IMR-90 (cell line): ENCODE data around the gene ST3GAL4. TPM values are rescaled to one million over a fixed set of nuclear protein-coding genes. Genes with fewer than 3 reads are reported as not detected.

Experiments used
- ATAC-seq: fragments of 200-7000 bp; cut with Tn5 transposase; 2 replicates; pipeline ENCODE4 v1.9.1; 2020; ENCODE audit warnings: low read depth, mild to moderate bottlenecking, moderate library complexity
- BruUV-seq: library from RNA; stranded (reverse); fragments of 400-500 nt; replicated peaks from 2 replicates; lab custom pipeline; 2021; lab: Mats Ljungman, UMichigan
- CTCF ChIA-PET: fragments of 300-600 bp; formaldehyde crosslinking; extraction: SDS; loops from one replicate; lab custom pipeline; 2021; ENCODE audit warnings: antibody characterized with exemption; lab: Yijun Ruan, JAX
- POLR2A ChIA-PET: fragments of 300-600 bp; sonication (Branson Sonifier 250); formaldehyde crosslinking; loops from one replicate; lab custom pipeline; 2022; ENCODE audit warnings: antibody characterized with exemption; ENCODE audit not compliant: unreplicated experiment; lab: Charles Lee
- DNase-seq: peaks from one replicate; pipeline ENCODE4 v3.0.0; 2013
- H2AFZ ChIP-seq: replicated peaks from 2 replicates; pipeline ENCODE3; 2013; ENCODE audit warnings: low read length, mild to moderate bottlenecking; ENCODE audit not compliant: poor library complexity
- H2AK5ac ChIP-seq: 2 replicates; pipeline ENCODE4 v1.6.1; 2013; ENCODE audit warnings: low read depth, low read length, inconsistent platforms
- H2AK9ac ChIP-seq: replicated peaks from 2 replicates; pipeline ENCODE3; 2013; ENCODE audit warnings: mild to moderate bottlenecking, low read depth, low read length, moderate library complexity; ENCODE audit not compliant: poor library complexity
- H2BK120ac ChIP-seq: 2 replicates; pipeline ENCODE4 v1.6.1; 2013; ENCODE audit warnings: low read depth, low read length, inconsistent platforms
- H2BK15ac ChIP-seq: 3 replicates; pipeline ENCODE4 v1.6.1; 2013; ENCODE audit warnings: low read depth, low read length, inconsistent platforms
- H2BK20ac ChIP-seq: 2 replicates; pipeline ENCODE4 v1.6.1; 2013; ENCODE audit warnings: low read depth, mild to moderate bottlenecking, inconsistent platforms, low read length, moderate library complexity
- H2BK5ac ChIP-seq: 2 replicates; pipeline ENCODE4 v1.6.1; 2013; ENCODE audit warnings: mild to moderate bottlenecking, low read depth, low read length, inconsistent platforms; ENCODE audit not compliant: poor library complexity, severe bottlenecking
- H3K14ac ChIP-seq: replicated peaks from 2 replicates; pipeline ENCODE4 v1.6.1; 2013; ENCODE audit warnings: low read depth, low read length, inconsistent platforms
- H3K18ac ChIP-seq: 2 replicates; pipeline ENCODE4 v1.6.1; 2013; ENCODE audit warnings: low read depth, low read length, control low read depth
- H3K23ac ChIP-seq: 2 replicates; pipeline ENCODE4 v1.6.1; 2013; ENCODE audit warnings: low read depth, low read length, inconsistent platforms
- H3K27ac ChIP-seq: 2 replicates; pipeline ENCODE4 v1.5.1; 2013; ENCODE audit warnings: mild to moderate bottlenecking, control low read depth, low read length; ENCODE audit not compliant: insufficient read depth
- H3K27me3 ChIP-seq: 2 replicates; pipeline ENCODE4 v1.6.1; 2013; ENCODE audit warnings: low read length; ENCODE audit not compliant: control insufficient read depth, insufficient read depth
- H3K36me3 ChIP-seq: 2 replicates; pipeline ENCODE4 v1.6.1; 2013; ENCODE audit warnings: low read length, mixed read lengths; ENCODE audit not compliant: control insufficient read depth, insufficient read depth
- H3K4ac ChIP-seq: 2 replicates; pipeline ENCODE4 v1.6.1; 2013; ENCODE audit warnings: low read depth, low read length, inconsistent platforms
- H3K4me1 ChIP-seq: 2 replicates; pipeline ENCODE4 v1.6.1; 2013; ENCODE audit warnings: low read length, mixed read lengths; ENCODE audit not compliant: control insufficient read depth, insufficient read depth
- H3K4me2 ChIP-seq: 2 replicates; pipeline ENCODE4 v1.6.1; 2013; ENCODE audit warnings: low read depth, mild to moderate bottlenecking, control low read depth, low read length, moderate library complexity
- H3K4me3 ChIP-seq: 2 replicates; pipeline ENCODE4 v1.5.1; 2013; ENCODE audit warnings: low read depth, mild to moderate bottlenecking, control low read depth, low read length, moderate library complexity; ENCODE audit not compliant: insufficient read depth
- H3K56ac ChIP-seq: 2 replicates; pipeline ENCODE4 v1.6.1; 2013; ENCODE audit warnings: low read length, inconsistent platforms; ENCODE audit not compliant: insufficient read depth; ENCODE audit errors: extremely low read depth
- H3K79me1 ChIP-seq, 2 experiments: 2 replicates each; pipeline ENCODE4 v1.6.1; 2013; ENCODE audit warnings: low read length in 2 of 2, inconsistent platforms in 1 of 2, low read depth in 1 of 2
- H3K9ac ChIP-seq: 2 replicates; pipeline ENCODE4 v1.6.1; 2013; ENCODE audit warnings: low read depth, low read length, control low read depth
- H3K9me1 ChIP-seq: 2 replicates; pipeline ENCODE4 v1.6.1; 2013; ENCODE audit warnings: low read length, inconsistent platforms; ENCODE audit not compliant: insufficient read depth
- H3K9me3 ChIP-seq: 2 replicates; pipeline ENCODE4 v1.6.1; 2013; ENCODE audit warnings: low read length; ENCODE audit not compliant: control insufficient read depth, insufficient read depth
- H4K20me1 ChIP-seq: 2 replicates; pipeline ENCODE4 v1.6.1; 2013; ENCODE audit warnings: low read length, inconsistent platforms; ENCODE audit not compliant: insufficient read depth
- H4K5ac ChIP-seq: 2 replicates; pipeline ENCODE4 v1.6.1; 2013; ENCODE audit warnings: mild to moderate bottlenecking, low read depth, low read length, control low read depth
- H4K8ac ChIP-seq, 2 experiments: 2 replicates each; pipeline ENCODE4 v1.6.1; 2013; ENCODE audit warnings: low read depth in 2 of 2, low read length in 2 of 2, control low read depth in 1 of 2, inconsistent platforms in 1 of 2
- H4K91ac ChIP-seq: 2 replicates; pipeline ENCODE4 v1.6.1; 2013; ENCODE audit warnings: low read depth, low read length, inconsistent platforms; ENCODE audit not compliant: insufficient read depth
- CHD1 ChIP-seq: IDR thresholded peaks from 2 replicates; pipeline ENCODE4 v1.6.1; 2012; ENCODE audit warnings: low read depth, low read length, improper control_type of control experiment
- CTCF ChIP-seq: conservative IDR thresholded peaks from 2 replicates; pipeline ENCODE4 v1.5.1; 2012; ENCODE audit warnings: mild to moderate bottlenecking, low read depth, low read length, improper control_type of control experiment
- ELK1 ChIP-seq: fragments of 150-350 bp; IDR thresholded peaks from 2 replicates; pipeline ENCODE4 v1.6.1; 2016; ENCODE audit warnings: low read depth, mild to moderate bottlenecking, low read length, moderate library complexity, borderline replicate concordance
- NFE2L2 ChIP-seq: fragments of 150-350 bp; IDR thresholded peaks from 2 replicates; pipeline ENCODE4 v1.6.1; 2016; ENCODE audit warnings: low read depth, mild to moderate bottlenecking, low read length
- WGBS, 2 experiments: methylation state at CpG; one replicate each; pipeline versions ENCODE4 v1.1.5 to v1.1.7; 2013; ENCODE audit warnings: missing lambda C conversion rate in 2 of 2; ENCODE audit not compliant: insufficient read length in 1 of 2; ENCODE audit errors: extremely low coverage in 2 of 2; 5-methylcytosine and 5-hydroxymethylcytosine counted together
- dilution Hi-C: fragments of 300-500 bp; cut with HindIII; formaldehyde crosslinking; loops from one replicate; pipeline ENCODE4 v1.14.3; 2018; ENCODE audit warnings: low sequenced_read_pairs; ENCODE audit not compliant: unreplicated experiment
- in situ Hi-C: fragments of 300-500 bp; cut with MboI; formaldehyde crosslinking; loops from 3 replicates; pipeline ENCODE4 v1.14.3; 2019; ENCODE audit warnings: low sequenced_read_pairs, inconsistent platforms, mixed read lengths
- intact Hi-C: fragments of 100-400 bp; cut with micrococcal nuclease; formaldehyde crosslinking; loops from 2 replicates; pipeline ENCODE4 v1.10.0; 2022
- polyA plus RNA-seq, 3 experiments: library from polyadenylated mRNA; depleted of rRNA; stranded (reverse); fragments of >200 nt; gene quantifications; 2 replicates each; pipeline ENCODE4 v1.2.3, GENCODE V29; 2012; ENCODE audit warnings: low replicate concordance in 1 of 3
- total RNA-seq: library from RNA; depleted of rRNA; stranded (reverse); fragments of >200 nt; gene quantifications from 2 replicates; pipeline ENCODE4 v1.2.3, GENCODE V29; 2012

ST3GAL4 gene
- total and polyA plus RNA-seq, 2 of the 4 experiments (the other 2 are of a cell fraction), result 17.0 to 19.7 TPM

- no peak for DNase-seq
- Histone ChIP-seq H2BK120ac (no peak overlapping the region), H3K14ac (no peak overlapping the region)
Observed at GRCh38 chr11:126408496-126408895, 53.0 kb downstream of the ST3GAL4 start.

More at GRCh38 chr11:126408496-126408895, 53.0 kb downstream of the ST3GAL4 start:
- dilution Hi-C loops (no loop called here), in situ Hi-C loops (no loop called here), intact Hi-C loops (no loop called here)
- WGBS, 2 experiments, result 80% methylated on average over 1 of the region's 12 CpGs; no CpG with 5 or more reads in 1 of the 2 experiments
- BruUV-seq, result no TSS peak
- no peak overlapping the region for H2AK5ac ChIP-seq
- peaks cover 14% of the 10 kb centered on the region; the same call in 1 of the 2 replicates for H3K36me3 ChIP-seq
- H2AFZ ChIP-seq, result no peak overlapping the region
- H2BK15ac ChIP-seq, result no peak overlapping the region
- H3K18ac ChIP-seq, result no peak overlapping the region
- H2AK9ac ChIP-seq, result no peak overlapping the region
- H4K20me1 ChIP-seq, result no peaks in the 10 kb centered on the region; the same call in 1 of the 2 replicates
- H2BK5ac ChIP-seq, result no peak overlapping the region
- H4K91ac ChIP-seq, result no peak overlapping the region
- H3K79me1 ChIP-seq, result no peaks in the 10 kb centered on the region; a peak in 1 of 4 replicates
- H3K4me3 ChIP-seq, result no peak overlapping the region
- no peak overlapping the region for H3K27ac ChIP-seq
- H3K4me1 ChIP-seq, result peaks cover 6% of the 10 kb centered on the region; the same call in 1 of the 2 replicates
- no peak overlapping the region for H4K5ac ChIP-seq
- no peak for ATAC-seq
- H3K9me3 ChIP-seq, result no peaks in the 10 kb centered on the region
- peaks cover 15% of the 10 kb centered on the region for H3K9me1 ChIP-seq
- no peak overlapping the region for H3K9ac ChIP-seq
- no peak overlapping the region for H3K23ac ChIP-seq
- H3K4ac ChIP-seq, result no peak overlapping the region
- CTCF ChIA-PET, result no interaction called here
- no peak overlapping the region for H3K56ac ChIP-seq
- H3K27me3 ChIP-seq, result no peaks in the 10 kb centered on the region
- POLR2A ChIA-PET, result no interaction called here
- no peak overlapping the region for H2BK20ac ChIP-seq
- TF ChIP-seq CHD1, result no peak
- no peak for TF ChIP-seq ELK1
- no peak for TF ChIP-seq NFE2L2
- TF ChIP-seq CTCF, result no peak
- H3K4me2 ChIP-seq, result no peak overlapping the region
- H4K8ac ChIP-seq, result no peak overlapping the region
